Gastrocnemius medialis (tissue), 4 donors: ENCODE data around the gene MOSMO.

Source experiments
- POLR2A ChIP-seq, 2 donors: fragments of 450-650 bp; IDR thresholded peaks; one replicate each; pipeline ENCODE4 v1.6.1; 2017; ENCODE audit warnings: antibody characterized with exemption in 2 of 2, mild to moderate bottlenecking in 2 of 2, moderate library complexity in 2 of 2
- TF ChIP-seq, protein P1 (sequence below), 5 experiments: fragments of 450-650 bp in 3 of 5; fragments of 200-600 bp in 2 of 5; sonication (generic) in 2 of 5; IDR thresholded peaks in 4 of 5; conservative IDR thresholded peaks in 1 of 5; 1 replicate in 4 of 5; 2 replicates in 1 of 5; pipeline ENCODE4 v1.5.1; 2016 to 2019; ENCODE audit warnings: antibody characterized with exemption in 5 of 5, mild to moderate bottlenecking in 3 of 5, moderate library complexity in 3 of 5

GRCh38 chr16:22124583-22125284 is 116.8 kb downstream of the MOSMO start:
- TF ChIP-seq, protein P1, sequence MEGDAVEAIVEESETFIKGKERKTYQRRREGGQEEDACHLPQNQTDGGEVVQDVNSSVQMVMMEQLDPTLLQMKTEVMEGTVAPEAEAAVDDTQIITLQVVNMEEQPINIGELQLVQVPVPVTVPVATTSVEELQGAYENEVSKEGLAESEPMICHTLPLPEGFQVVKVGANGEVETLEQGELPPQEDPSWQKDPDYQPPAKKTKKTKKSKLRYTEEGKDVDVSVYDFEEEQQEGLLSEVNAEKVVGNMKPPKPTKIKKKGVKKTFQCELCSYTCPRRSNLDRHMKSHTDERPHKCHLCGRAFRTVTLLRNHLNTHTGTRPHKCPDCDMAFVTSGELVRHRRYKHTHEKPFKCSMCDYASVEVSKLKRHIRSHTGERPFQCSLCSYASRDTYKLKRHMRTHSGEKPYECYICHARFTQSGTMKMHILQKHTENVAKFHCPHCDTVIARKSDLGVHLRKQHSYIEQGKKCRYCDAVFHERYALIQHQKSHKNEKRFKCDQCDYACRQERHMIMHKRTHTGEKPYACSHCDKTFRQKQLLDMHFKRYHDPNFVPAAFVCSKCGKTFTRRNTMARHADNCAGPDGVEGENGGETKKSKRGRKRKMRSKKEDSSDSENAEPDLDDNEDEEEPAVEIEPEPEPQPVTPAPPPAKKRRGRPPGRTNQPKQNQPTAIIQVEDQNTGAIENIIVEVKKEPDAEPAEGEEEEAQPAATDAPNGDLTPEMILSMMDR (IDR thresholded peaks at IDR 0.05 in 4 of 5, conservative IDR thresholded peaks at IDR 0.05 in 1 of 5) = no peak
- TF ChIP-seq POLR2A (IDR thresholded peaks at IDR 0.05) = no peak
